ENCODE measurements around the gene CCDC88C.
"Not testable (repeated sequence)": the region's sequence is repeated elsewhere in the genome, so short reads cannot be mapped to it uniquely, and the experiment has no call there.

CCDC88C gene

GRCh38 chr14:91417120-91417982, at the start of gene CCDC88C:
Gene CCDC88C (minus strand): TSS chr14:91417820. CDS start chr14:91417690, 130 bp downstream.
- peak; percentile 52 for DNase-seq (ENCODE audit: low spot score)

- no peak for DNase-seq (ENCODE audit: low spot score)
Observed at GRCh38 chr14:91466192-91466591, 48.6 kb upstream of the CCDC88C start.

- DNase-seq (ENCODE audit: low spot score) = no peak
Observed at GRCh38 chr14:91464615-91465205, 47.1 kb upstream of the CCDC88C start.

- no peak for DNase-seq (ENCODE audit: low spot score)
Observed at GRCh38 chr14:91458612-91459011, 41.0 kb upstream of the CCDC88C start.

- no peak for DNase-seq (ENCODE audit: low spot score)
Observed at GRCh38 chr14:91456283-91456682, 38.7 kb upstream of the CCDC88C start.

GRCh38 chr14:91454580-91454979, 37.0 kb upstream of the CCDC88C start:
- DNase-seq (ENCODE audit: low spot score) = no peak

- no peak for DNase-seq (ENCODE audit: low spot score)
Observed at GRCh38 chr14:91454155-91454554, 36.5 kb upstream of the CCDC88C start.

GRCh38 chr14:91453744-91454143, 36.1 kb upstream of the CCDC88C start:
- no peak for DNase-seq (ENCODE audit: low spot score)

- no peak for DNase-seq (ENCODE audit: low spot score)
Observed at GRCh38 chr14:91444335-91445020, 26.9 kb upstream of the CCDC88C start.

- no peak for DNase-seq (ENCODE audit: low spot score)
Observed at GRCh38 chr14:91439345-91439744, 21.7 kb upstream of the CCDC88C start.

GRCh38 chr14:91438845-91439244, 21.2 kb upstream of the CCDC88C start:
- DNase-seq (ENCODE audit: low spot score) = no peak

- not testable (repeated sequence) for DNase-seq (ENCODE audit: low spot score)
Observed at GRCh38 chr14:91436266-91436665, 18.6 kb upstream of the CCDC88C start.

- no peak for DNase-seq (ENCODE audit: low spot score)
Observed at GRCh38 chr14:91429385-91429784, 11.8 kb upstream of the CCDC88C start.

GRCh38 chr14:91428931-91429330, 11.3 kb upstream of the CCDC88C start:
- not testable (repeated sequence) for DNase-seq (ENCODE audit: low spot score)

GRCh38 chr14:91425531-91425944, 7.9 kb upstream of the CCDC88C start:
- DNase-seq (ENCODE audit: low spot score) = not testable (repeated sequence)

GRCh38 chr14:91424813-91425530, 7.4 kb upstream of the CCDC88C start:
- no peak for DNase-seq (ENCODE audit: low spot score)

- DNase-seq (ENCODE audit: low spot score) = no peak
Observed at GRCh38 chr14:91420686-91421085, 3.1 kb upstream of the CCDC88C start.

GRCh38 chr14:91419451-91419850, 1.8 kb upstream of the CCDC88C start:
- DNase-seq (ENCODE audit: low spot score) = no peak

GRCh38 chr14:91419044-91419397, 1.4 kb upstream of the CCDC88C start:
- no peak for DNase-seq (ENCODE audit: low spot score)

- DNase-seq (ENCODE audit: low spot score) = peak; percentile 77
Observed at GRCh38 chr14:91418387-91419043, 895 bp upstream of the CCDC88C start.

- peak; percentile 56 for DNase-seq (ENCODE audit: low spot score)
Observed at GRCh38 chr14:91417983-91418386, 365 bp upstream of the CCDC88C start.

GRCh38 chr14:91416744-91417119, 888 bp downstream of the CCDC88C start:
- peak; percentile 8 for DNase-seq (ENCODE audit: low spot score)
